Measurements from ENCODE around the gene FRMD6.

GRCh38 chr14:51658441-51659173 lies 6.9 kb downstream of the FRMD6 start:
- TF ChIP-seq CTCF (IDR thresholded peaks at IDR 0.05), result no peak
- no peak for TF ChIP-seq POLR2A (IDR thresholded peaks at IDR 0.05; ENCODE audit: low read depth)
- no peak for TF ChIP-seq POLR2AphosphoS5 (IDR thresholded peaks at IDR 0.05)

Measured in esophagus muscularis mucosa (tissue), 3 donors.